HG03520 (cell line): ENCODE results near the gene AFDN.

Experiments
- ATAC-seq: cut with Tn5 transposase; IDR thresholded peaks from one replicate; pipeline ENCODE4 v1.9.1; 2021; ENCODE audit warnings: mild to moderate bottlenecking, moderate library complexity; ENCODE audit not compliant: unreplicated experiment

AFDN gene

GRCh38 chr6:167948716-167949115, 122.0 kb downstream of the AFDN start:
- no peak for ATAC-seq

- no peak for ATAC-seq
Measured at GRCh38 chr6:167949121-167949684, 122.5 kb downstream of the AFDN start.

DNA sequence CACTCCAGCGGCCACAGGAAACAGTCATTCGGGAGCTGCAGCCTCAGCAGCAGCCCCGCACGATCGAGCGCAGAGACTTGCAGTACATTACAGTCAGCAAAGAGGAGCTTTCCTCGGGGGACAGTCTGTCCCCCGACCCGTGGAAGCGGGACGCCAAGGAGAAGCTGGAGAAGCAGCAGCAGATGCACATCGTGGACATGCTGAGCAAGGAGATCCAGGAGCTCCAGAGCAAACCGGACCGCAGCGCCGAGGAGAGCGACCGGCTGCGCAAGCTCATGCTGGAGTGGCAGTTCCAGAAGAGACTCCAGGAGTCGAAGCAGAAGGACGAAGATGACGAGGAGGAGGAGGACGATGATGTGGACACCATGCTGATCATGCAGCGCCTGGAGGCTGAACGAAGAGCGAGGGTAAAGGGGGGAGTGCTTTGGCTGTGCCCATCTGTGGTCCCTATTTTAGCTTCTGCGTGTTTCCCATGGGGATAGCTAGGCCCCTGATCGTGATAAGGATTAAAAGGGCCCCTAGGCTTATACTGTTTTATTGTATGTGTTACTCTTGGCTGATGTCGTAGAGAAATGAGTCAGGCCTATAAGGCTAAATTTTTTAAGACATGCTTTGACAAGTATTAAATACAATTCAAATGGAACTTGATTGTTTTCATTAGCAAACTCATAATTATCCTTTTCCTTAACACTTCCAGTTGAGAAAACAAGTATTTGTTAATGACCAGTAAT, 125.2 kb downstream of the AFDN start:
- no peak for ATAC-seq

GRCh38 chr6:167952512-167952859, 125.8 kb downstream of the AFDN start:
- ATAC-seq: no peak

DNA sequence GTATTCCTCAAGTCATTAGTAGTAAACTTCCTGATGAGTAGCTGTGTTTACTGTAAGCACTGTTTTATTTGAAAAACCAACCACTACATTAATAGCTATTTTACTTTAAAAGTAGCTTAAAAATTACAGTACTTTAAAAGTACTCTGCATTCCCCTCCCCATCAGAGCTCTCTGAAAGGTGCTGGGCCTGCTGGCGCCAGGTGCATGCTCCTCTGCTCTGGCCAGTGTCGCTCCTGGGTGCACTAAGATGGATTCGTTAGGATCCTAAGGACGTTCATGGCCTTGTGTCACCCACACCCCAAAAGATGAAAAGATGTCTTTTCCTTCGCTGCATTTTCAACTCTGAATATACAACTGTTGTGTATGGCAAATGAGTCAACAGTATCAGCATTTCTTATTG, 126.8 kb downstream of the AFDN start:
- ATAC-seq: no peak

- no peak for ATAC-seq
Measured at GRCh38 chr6:167954151-167954550, 127.4 kb downstream of the AFDN start.

DNA sequence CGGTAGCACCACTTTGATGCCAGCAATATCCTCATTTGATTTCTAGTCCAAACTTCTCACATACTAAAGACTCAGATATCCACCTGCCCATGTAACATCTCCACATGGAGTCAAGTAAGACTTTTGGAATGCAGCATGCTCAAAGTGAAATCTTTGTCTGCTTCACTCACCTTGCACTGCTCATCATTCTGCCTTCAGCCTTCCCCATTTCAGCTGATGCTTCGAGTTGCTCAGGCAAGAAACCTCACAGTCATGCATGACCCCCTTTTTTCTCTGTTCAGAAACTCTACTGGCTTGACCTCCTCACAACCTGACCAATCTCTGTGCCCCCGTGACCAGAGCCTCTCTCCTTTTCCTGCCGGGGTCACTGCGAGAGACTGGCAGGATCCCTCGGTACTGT, 129.8 kb downstream of the AFDN start:
- ATAC-seq: no peak

DNA sequence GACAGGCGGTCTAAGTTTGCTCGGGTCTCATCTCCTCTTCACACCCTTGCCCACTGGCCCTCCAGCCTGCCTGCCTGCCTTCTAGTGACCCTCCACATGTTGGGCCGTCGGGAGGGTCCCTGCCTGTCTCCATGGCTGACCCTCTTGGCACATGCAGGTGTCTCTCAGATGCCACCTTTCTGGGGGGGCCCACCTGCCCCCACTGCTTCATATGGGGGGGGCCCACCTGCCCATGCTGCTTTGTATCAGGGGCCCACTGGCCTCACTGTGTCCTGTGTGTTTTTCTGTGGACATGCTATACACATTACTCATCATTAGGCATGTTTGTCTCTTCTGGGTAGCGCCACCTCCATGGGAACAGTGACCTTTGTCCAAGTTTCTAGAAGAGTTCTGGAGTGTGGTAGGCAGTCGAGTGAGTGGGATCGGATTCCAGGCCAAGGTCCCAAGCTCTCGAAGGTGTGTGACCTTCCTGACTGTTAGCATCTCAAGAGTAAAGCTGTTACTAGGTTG, 130.3 kb downstream of the AFDN start:
- no peak for ATAC-seq

DNA sequence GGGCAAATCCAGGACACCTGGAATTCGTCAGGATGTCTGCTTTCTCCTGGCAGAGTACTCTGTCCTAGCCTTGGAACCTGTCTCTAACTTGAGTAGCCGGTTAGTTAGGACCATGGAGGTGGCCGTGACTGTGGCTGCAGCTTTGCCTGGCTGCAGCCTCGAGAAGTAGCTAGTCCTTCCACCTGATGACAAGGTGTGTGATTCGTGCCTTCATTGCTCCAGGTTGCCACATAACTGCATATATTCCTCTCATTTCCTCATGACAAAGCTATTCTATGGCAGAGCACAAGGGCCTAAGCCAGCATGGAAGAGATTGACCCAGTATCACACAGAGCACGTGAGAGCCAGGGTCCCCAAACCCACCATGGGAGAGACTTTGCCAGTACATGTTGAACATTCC, 130.9 kb downstream of the AFDN start:
- ATAC-seq: no peak

GRCh38 chr6:167960579-167960978, 133.9 kb downstream of the AFDN start:
- no peak for ATAC-seq

- no peak for ATAC-seq
Measured at GRCh38 chr6:167962711-167963110, 136.0 kb downstream of the AFDN start.

- ATAC-seq: no peak
Measured at GRCh38 chr6:167963589-167964057, 136.9 kb downstream of the AFDN start.

- ATAC-seq: no peak
Measured at GRCh38 chr6:167965592-167966539, 139.2 kb downstream of the AFDN start.

- no peak for ATAC-seq
Measured at GRCh38 chr6:167966540-167966905, 139.8 kb downstream of the AFDN start.

- no peak for ATAC-seq
Measured at GRCh38 chr6:167968091-167968490, 141.4 kb downstream of the AFDN start.

- no peak for ATAC-seq
Measured at GRCh38 chr6:167970230-167970629, 143.5 kb downstream of the AFDN start.

GRCh38 chr6:167972193-167972592, 145.5 kb downstream of the AFDN start:
- no peak for ATAC-seq

- ATAC-seq: no peak
Measured at GRCh38 chr6:167973148-167973885, 146.6 kb downstream of the AFDN start.

DNA sequence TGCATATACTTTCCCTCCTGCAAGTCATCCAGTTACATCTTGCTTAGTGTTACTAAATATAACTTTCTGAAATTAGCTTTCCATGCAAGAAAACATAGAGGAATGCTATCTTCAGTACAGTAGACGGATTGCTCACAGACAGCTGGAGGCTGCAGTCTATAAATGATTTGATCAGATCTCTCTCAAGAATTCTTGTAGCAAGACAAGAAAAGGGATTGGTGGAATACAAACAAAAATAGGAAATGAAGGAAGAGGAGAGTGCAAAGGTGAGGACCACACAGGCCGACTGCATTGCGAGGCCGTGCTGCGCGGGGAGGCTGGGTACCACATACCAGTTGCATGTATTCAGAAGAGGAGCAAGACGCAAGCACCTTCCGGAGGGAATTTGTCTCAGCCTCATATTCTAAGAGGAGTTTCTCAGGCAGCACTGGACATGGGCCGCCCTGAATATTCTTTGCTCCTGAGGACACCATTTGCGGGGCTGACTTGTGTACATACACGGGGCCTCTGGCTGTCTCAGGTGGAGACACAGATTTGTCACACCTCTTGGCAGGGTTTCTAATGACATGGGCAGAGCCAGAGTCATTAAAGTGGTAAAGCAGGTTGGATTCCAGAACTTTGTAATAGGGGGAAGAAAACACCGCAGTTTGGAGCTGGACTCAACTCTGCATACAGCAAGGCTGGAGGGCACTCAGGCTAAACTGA, 148.1 kb downstream of the AFDN start:
- ATAC-seq: no peak

DNA sequence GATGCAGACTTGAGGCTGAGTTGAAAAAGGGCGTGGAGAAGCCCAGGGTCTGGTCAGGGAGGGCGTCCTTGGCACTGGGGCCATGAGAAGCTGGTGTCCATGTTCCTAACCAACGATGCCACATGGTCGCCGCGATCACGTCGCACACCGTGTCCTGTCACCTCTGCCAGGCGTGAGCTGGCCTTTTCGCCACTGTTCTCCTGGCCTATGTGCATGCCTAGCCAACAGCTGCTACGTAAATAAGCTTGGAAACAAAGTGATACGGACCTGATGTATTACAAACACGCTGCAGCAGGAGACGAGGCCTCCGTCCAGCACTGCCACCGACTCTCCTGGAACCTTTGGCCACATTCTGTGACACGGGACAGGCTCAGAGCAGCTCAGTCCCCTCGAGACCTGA, 148.7 kb downstream of the AFDN start:
- ATAC-seq: no peak
